ENCODE measurements around the gene LRRC4C. TPM values are rescaled to one million over a fixed set of nuclear protein-coding genes. Genes with fewer than 3 reads are reported as not detected.

The LRRC4C gene
- total RNA-seq, 1 experiment from 2014 or later = not detected

- CTCF ChIA-PET = no interaction called here
Measured at GRCh38 chr11:41115066-41115465, 344.4 kb downstream of the LRRC4C start.

GRCh38 chr11:41113160-41113559 is 346.3 kb downstream of the LRRC4C start:
- Histone ChIP-seq H3K27me3 (ENCODE audit: low read length) (no peaks in the 10 kb centered on the region), H3K9ac (ENCODE audit: low read length) (no peak overlapping the region), H3K4me3 (ENCODE audit: low read length) (no peak overlapping the region), H3F3A (ENCODE audit: low read length, unreplicated experiment) (no peaks in the 10 kb centered on the region), H3K27ac (ENCODE audit: low read length) (no peak overlapping the region), H2AFZ (ENCODE audit: low read length) (no peak overlapping the region), H4K20me1 (ENCODE audit: low read length) (no peaks in the 10 kb centered on the region), H3K4me1 (ENCODE audit: insufficient read depth, low read length) (no peaks in the 10 kb centered on the region), H3K9me2 (replicated peaks; ENCODE audit: low read length) (no peaks in the 10 kb centered on the region), H3K4me2 (ENCODE audit: low read length) (no peak overlapping the region), H3K9me3 (ENCODE audit: low read length) (no peaks in the 10 kb centered on the region), H3K36me3 (ENCODE audit: low read depth, low read length) (no peaks in the 10 kb centered on the region), H3K79me2 (ENCODE audit: low read length) (no peaks in the 10 kb centered on the region)
- ChIA-PET POLR2A (ENCODE audit: unreplicated experiment) (no interaction called here), CTCF (no interaction called here)
- DNase-seq (no peak), ATAC-seq (no peak)
- BruUV-seq (replicated peaks) = no TSS peak
- intact Hi-C loops (cut with micrococcal nuclease) = no loop called here
- TF ChIP-seq EZH2phosphoT487 (IDR thresholded peaks at IDR 0.05; ENCODE audit: borderline replicate concordance, low read length) = no peak
- no peak for TF ChIP-seq EZH2 (IDR thresholded peaks at IDR 0.05; ENCODE audit: low read length, unreplicated experiment)
- no peak for TF ChIP-seq CTCF (conservative IDR thresholded peaks at IDR 0.05; ENCODE audit: low read depth, low read length)

More at GRCh38 chr11:41115066-41115465, 344.4 kb downstream of the LRRC4C start:
- TF ChIP-seq EZH2 (IDR thresholded peaks at IDR 0.05; ENCODE audit: low read length, unreplicated experiment) = no peak
- H3F3A ChIP-seq (ENCODE audit: low read length, unreplicated experiment) = no peaks in the 10 kb centered on the region
- no peak overlapping the region for H3K4me2 ChIP-seq (ENCODE audit: low read length)
- DNase-seq = no peak
- no peak overlapping the region for H2AFZ ChIP-seq (ENCODE audit: low read length)
- H3K9me2 ChIP-seq (replicated peaks; ENCODE audit: low read length) = no peaks in the 10 kb centered on the region
- no peaks in the 10 kb centered on the region for H3K79me2 ChIP-seq (ENCODE audit: low read length)
- no peaks in the 10 kb centered on the region for H4K20me1 ChIP-seq (ENCODE audit: low read length)
- no TSS peak for BruUV-seq (replicated peaks)
- H3K27me3 ChIP-seq (ENCODE audit: low read length) = no peaks in the 10 kb centered on the region
- H3K4me1 ChIP-seq (ENCODE audit: insufficient read depth, low read length) = no peaks in the 10 kb centered on the region
- H3K27ac ChIP-seq (ENCODE audit: low read length) = no peak overlapping the region
- no peaks in the 10 kb centered on the region for H3K9me3 ChIP-seq (ENCODE audit: low read length)
- intact Hi-C loops (cut with micrococcal nuclease) = no loop called here
- no peak for ATAC-seq
- H3K4me3 ChIP-seq (ENCODE audit: low read length) = no peak overlapping the region
- H3K36me3 ChIP-seq (ENCODE audit: low read depth, low read length) = no peaks in the 10 kb centered on the region
- H3K9ac ChIP-seq (ENCODE audit: low read length) = no peak overlapping the region
- POLR2A ChIA-PET (ENCODE audit: unreplicated experiment) = no interaction called here

- Histone ChIP-seq H3K4me2 (ENCODE audit: low read length) (no peak overlapping the region), H3K79me2 (ENCODE audit: low read length) (no peaks in the 10 kb centered on the region), H3K27ac (ENCODE audit: low read length) (no peak overlapping the region), H2AFZ (ENCODE audit: low read length) (no peak overlapping the region), H3K36me3 (ENCODE audit: low read depth, low read length) (no peaks in the 10 kb centered on the region), H3K27me3 (ENCODE audit: low read length) (no peaks in the 10 kb centered on the region), H4K20me1 (ENCODE audit: low read length) (no peaks in the 10 kb centered on the region), H3K9ac (ENCODE audit: low read length) (no peak overlapping the region), H3K4me3 (ENCODE audit: low read length) (no peak overlapping the region), H3K9me3 (ENCODE audit: low read length) (no peaks in the 10 kb centered on the region), H3F3A (ENCODE audit: low read length, unreplicated experiment) (no peaks in the 10 kb centered on the region), H3K4me1 (ENCODE audit: insufficient read depth, low read length) (no peaks in the 10 kb centered on the region), H3K9me2 (replicated peaks; ENCODE audit: low read length) (no peaks in the 10 kb centered on the region)
- TF ChIP-seq EZH2 (IDR thresholded peaks at IDR 0.05; ENCODE audit: low read length, unreplicated experiment) (no peak), CTCF (conservative IDR thresholded peaks at IDR 0.05; ENCODE audit: low read depth, low read length) (no peak), EZH2phosphoT487 (IDR thresholded peaks at IDR 0.05; ENCODE audit: borderline replicate concordance, low read length) (no peak)
- no TSS peak for BruUV-seq (replicated peaks)
- intact Hi-C loops (cut with micrococcal nuclease) = no loop called here
- ChIA-PET POLR2A (ENCODE audit: unreplicated experiment) (no interaction called here), CTCF (no interaction called here)
- no peak for ATAC-seq
- DNase-seq = no peak
Measured at GRCh38 chr11:41110527-41110926, 348.9 kb downstream of the LRRC4C start.
